ENCODE measurements around the gene CANT1.

CANT1 gene

GRCh38 chr17:79009397-79010303, at the start of gene CANT1:
CANT1 (minus strand) TSS chr17:79009764; CDS start chr17:78997622, 12,142 bp downstream.
- peak; percentile 83 for DNase-seq

- no peak for DNase-seq
Measured at GRCh38 chr17:79057737-79058385, 48.3 kb upstream of the CANT1 start.

GRCh38 chr17:79055197-79055596, 45.6 kb upstream of the CANT1 start:
- no peak for DNase-seq

GRCh38 chr17:79054200-79054960, 44.8 kb upstream of the CANT1 start:
- no peak for DNase-seq

GRCh38 chr17:79053251-79053925, 43.8 kb upstream of the CANT1 start:
- DNase-seq = no peak

GRCh38 chr17:79052131-79052530, 42.6 kb upstream of the CANT1 start:
- DNase-seq = no peak

- DNase-seq = no peak
Measured at GRCh38 chr17:79051306-79051705, 41.7 kb upstream of the CANT1 start.

- no peak for DNase-seq
Measured at GRCh38 chr17:79050551-79050950, 41.0 kb upstream of the CANT1 start.

- no peak for DNase-seq
Measured at GRCh38 chr17:79049821-79050220, 40.3 kb upstream of the CANT1 start.

GRCh38 chr17:79048826-79049755, 39.5 kb upstream of the CANT1 start:
- DNase-seq = no peak

- DNase-seq = no peak
Measured at GRCh38 chr17:79047923-79048825, 38.6 kb upstream of the CANT1 start.

- no peak for DNase-seq
Measured at GRCh38 chr17:79047291-79047920, 37.8 kb upstream of the CANT1 start.

GRCh38 chr17:79046916-79047280, 37.3 kb upstream of the CANT1 start:
- no peak for DNase-seq

GRCh38 chr17:79046197-79046915, 36.8 kb upstream of the CANT1 start:
- DNase-seq = no peak

GRCh38 chr17:79045842-79046196, 36.3 kb upstream of the CANT1 start:
- peak; percentile 66 for DNase-seq

- no peak for DNase-seq
Measured at GRCh38 chr17:79045001-79045729, 35.6 kb upstream of the CANT1 start.

- DNase-seq = no peak
Measured at GRCh38 chr17:79044462-79044861, 34.9 kb upstream of the CANT1 start.

- no peak for DNase-seq
Measured at GRCh38 chr17:79043931-79044320, 34.4 kb upstream of the CANT1 start.

Measured in stimulated activated CD4-positive, alpha-beta T cell treated with anti-CD3 and anti-CD28 coated beads, Interleukin-4, amount 100 ng/mL, for 24 hours (primary cell).